ENCODE data around the gene CEP135.

CEP135 gene

GRCh38 chr4:55939421-55939820, 9.3 kb upstream of the CEP135 start:
- H3K4me1 ChIP-seq (ENCODE audit: control insufficient read depth, insufficient read depth, low read length, poor library complexity, severe bottlenecking), result no peaks in the 10 kb centered on the region
- H3K4me3 ChIP-seq (ENCODE audit: extremely low read depth, insufficient read depth, low read length, poor library complexity, severe bottlenecking), result no peak overlapping the region
- no peaks in the 10 kb centered on the region for H3K36me3 ChIP-seq (ENCODE audit: control insufficient read depth, insufficient read depth, low read length)
- H3K27ac ChIP-seq (ENCODE audit: low read depth, low read length, severe bottlenecking), result no peak overlapping the region
- 93 to 100% methylated on average over 1 of the region's 2 CpGs for WGBS, 2 experiments (ENCODE audit: insufficient coverage in 2 of 2)
- peaks cover 11% of the 10 kb centered on the region for H3K9me3 ChIP-seq (ENCODE audit: control insufficient read depth, low read length)

DNA sequence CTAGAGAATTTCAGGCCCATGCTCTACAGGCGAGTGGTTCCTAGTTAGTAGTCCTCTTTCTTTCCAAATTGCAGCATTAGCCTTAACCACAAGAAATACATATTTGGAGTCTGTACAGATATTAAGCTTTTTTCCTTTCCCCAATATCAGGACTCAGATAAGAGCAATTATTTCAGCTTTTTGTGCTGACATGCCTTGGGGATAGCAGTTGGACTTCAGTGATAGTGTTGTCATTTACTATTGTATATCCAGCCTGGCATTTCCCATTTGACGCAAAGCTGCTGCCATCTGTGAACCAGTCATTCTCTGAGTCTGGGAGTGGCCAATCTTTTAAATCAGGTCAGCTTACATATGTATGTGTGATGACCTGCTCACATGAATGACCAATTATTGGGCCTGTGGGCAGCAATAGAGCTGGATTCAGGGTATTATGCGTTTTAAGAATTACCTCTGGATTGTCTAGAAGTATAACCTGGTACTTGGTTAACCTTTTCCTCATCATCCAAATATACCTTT, 6.8 kb upstream of the CEP135 start:
- Histone ChIP-seq H3K4me3 (ENCODE audit: extremely low read depth, insufficient read depth, low read length, poor library complexity, severe bottlenecking) (no peak overlapping the region), H3K4me1 (ENCODE audit: control insufficient read depth, insufficient read depth, low read length, poor library complexity, severe bottlenecking) (peaks cover under 1% of the 10 kb centered on the region), H3K36me3 (ENCODE audit: control insufficient read depth, insufficient read depth, low read length) (no peaks in the 10 kb centered on the region), H3K27ac (ENCODE audit: low read depth, low read length, severe bottlenecking) (no peak overlapping the region), H3K9me3 (ENCODE audit: control insufficient read depth, low read length) (peaks cover 8% of the 10 kb centered on the region)
- WGBS, 2 experiments (ENCODE audit: insufficient coverage in 2 of 2), result 95 to 100% methylated on average over 1 to 3 of the region's 3 CpGs

- Histone ChIP-seq H3K27ac (ENCODE audit: low read depth, low read length, severe bottlenecking) (peak overlapping the region; percentile 99), H3K9me3 (ENCODE audit: control insufficient read depth, low read length) (no peaks in the 10 kb centered on the region), H3K4me1 (ENCODE audit: control insufficient read depth, insufficient read depth, low read length, poor library complexity, severe bottlenecking) (peaks cover 17% of the 10 kb centered on the region), H3K4me3 (ENCODE audit: extremely low read depth, insufficient read depth, low read length, poor library complexity, severe bottlenecking) (peak overlapping the region; percentile 73), H3K36me3 (ENCODE audit: control insufficient read depth, insufficient read depth, low read length) (peaks cover 4% of the 10 kb centered on the region)
- WGBS, 2 experiments (ENCODE audit: insufficient coverage in 2 of 2), result 85 to 89% methylated on average over 4 to 5 of the region's 6 CpGs
Observed at GRCh38 chr4:55947254-55947882, 1.4 kb upstream of the CEP135 start.

DNA sequence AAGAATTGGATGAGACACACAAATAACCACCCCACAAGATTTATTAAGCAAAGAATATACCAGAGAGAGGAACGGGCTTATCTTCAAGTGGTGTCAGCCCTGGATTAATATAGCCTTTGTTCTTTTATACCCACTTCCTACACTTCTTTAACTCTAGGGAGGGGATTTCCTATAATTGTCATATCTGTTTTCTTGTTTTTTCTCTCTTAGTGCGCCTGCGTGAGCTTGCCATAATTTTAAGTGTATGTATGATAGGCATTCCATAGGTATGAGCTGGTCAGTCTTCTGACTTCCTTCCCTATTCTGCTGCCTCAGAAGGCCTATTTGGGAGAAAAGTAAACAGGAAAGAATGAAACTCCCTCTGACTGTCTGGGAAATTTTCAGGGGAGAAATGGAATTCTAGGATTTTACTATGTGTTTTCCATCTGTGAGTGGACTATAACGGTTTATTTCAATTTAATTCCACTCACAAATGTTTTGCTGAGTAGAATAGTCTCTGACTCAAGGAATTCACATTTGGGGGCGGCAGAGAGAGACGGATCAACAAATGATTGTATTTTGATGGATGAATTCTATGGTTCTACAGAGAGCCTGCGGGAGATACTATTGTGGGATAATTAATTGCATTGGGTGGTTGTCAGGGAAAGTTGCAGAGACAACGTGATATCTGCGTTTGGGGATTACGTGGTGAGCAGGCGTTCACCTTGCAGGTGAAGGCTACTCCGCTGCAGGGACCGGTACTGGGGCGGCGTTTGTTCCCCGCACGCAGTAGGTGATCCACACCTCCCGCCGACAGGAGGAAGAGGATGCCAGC, 626 bp upstream of the CEP135 start:
- no peaks in the 10 kb centered on the region for H3K9me3 ChIP-seq (ENCODE audit: control insufficient read depth, low read length)
- H3K4me3 ChIP-seq (ENCODE audit: extremely low read depth, insufficient read depth, low read length, poor library complexity, severe bottlenecking), result peak overlapping the region; percentile 73
- H3K36me3 ChIP-seq (ENCODE audit: control insufficient read depth, insufficient read depth, low read length), result peaks cover 12% of the 10 kb centered on the region
- peaks cover 17% of the 10 kb centered on the region for H3K4me1 ChIP-seq (ENCODE audit: control insufficient read depth, insufficient read depth, low read length, poor library complexity, severe bottlenecking)
- WGBS, 2 experiments (ENCODE audit: insufficient coverage in 2 of 2), result 0 to 3% methylated on average over 11 to 15 of the region's 19 CpGs
- peak overlapping the region; percentile 99 for H3K27ac ChIP-seq (ENCODE audit: low read depth, low read length, severe bottlenecking)

DNA sequence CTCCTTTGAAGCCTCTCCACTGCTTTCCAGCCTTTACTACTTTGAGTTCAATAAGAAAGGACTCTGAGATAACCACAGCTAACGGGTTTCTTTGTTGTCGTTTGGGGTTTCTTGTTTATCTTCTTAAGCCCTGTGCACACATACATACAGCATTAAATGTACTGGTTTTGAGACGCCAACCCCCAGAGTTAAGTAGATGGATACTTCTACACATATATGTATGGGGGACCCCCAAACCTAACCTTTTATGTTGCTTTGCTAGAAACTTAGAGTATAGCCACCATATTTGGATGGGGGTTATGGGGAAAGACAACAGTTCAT, 697 bp downstream of the CEP135 start:
- Histone ChIP-seq H3K4me1 (ENCODE audit: control insufficient read depth, insufficient read depth, low read length, poor library complexity, severe bottlenecking) (peaks cover 17% of the 10 kb centered on the region), H3K36me3 (ENCODE audit: control insufficient read depth, insufficient read depth, low read length) (peaks cover 19% of the 10 kb centered on the region), H3K27ac (ENCODE audit: low read depth, low read length, severe bottlenecking) (peak overlapping the region; percentile 99), H3K9me3 (ENCODE audit: control insufficient read depth, low read length) (no peaks in the 10 kb centered on the region), H3K4me3 (ENCODE audit: extremely low read depth, insufficient read depth, low read length, poor library complexity, severe bottlenecking) (peak overlapping the region; percentile 73)
- WGBS, 2 experiments (ENCODE audit: insufficient coverage in 2 of 2), result no CpG with 5 or more reads among the region's 3 CpGs

DNA sequence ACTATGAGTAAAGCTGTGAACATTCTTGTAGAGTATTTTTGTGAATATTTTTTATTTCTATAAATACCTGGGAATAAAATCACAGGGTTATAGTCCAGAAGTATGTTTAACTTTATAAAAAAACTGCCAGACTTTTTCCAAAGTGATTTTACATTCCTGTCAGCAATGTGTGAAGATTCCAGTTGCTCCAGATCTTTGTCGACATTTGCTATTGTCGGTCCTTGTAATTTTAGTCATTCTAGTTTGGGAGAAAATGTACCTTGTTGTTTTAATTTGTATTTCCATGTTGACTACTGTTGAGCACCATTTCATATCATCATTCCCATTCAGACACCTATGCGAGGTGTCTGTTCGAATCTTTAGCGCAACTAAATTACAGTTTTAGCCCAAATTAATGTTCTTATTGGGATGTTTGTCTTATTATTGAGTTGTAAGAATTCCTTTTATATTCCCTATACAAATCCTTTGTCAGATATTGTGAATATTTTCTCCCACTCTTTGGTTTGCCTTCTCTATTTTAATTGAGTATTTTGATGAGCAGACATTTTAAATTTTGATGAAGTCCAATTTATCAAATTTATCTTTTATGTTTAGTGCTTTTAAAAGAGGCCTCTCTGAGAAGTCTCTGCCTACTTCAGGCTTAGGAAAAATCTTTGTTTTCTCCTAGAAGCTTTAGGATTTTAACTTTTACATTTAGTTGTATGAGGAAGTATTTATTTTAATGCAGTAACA, 2.6 kb downstream of the CEP135 start:
- Histone ChIP-seq H3K4me3 (ENCODE audit: extremely low read depth, insufficient read depth, low read length, poor library complexity, severe bottlenecking) (no peak overlapping the region), H3K36me3 (ENCODE audit: control insufficient read depth, insufficient read depth, low read length) (peaks cover 34% of the 10 kb centered on the region), H3K4me1 (ENCODE audit: control insufficient read depth, insufficient read depth, low read length, poor library complexity, severe bottlenecking) (peaks cover 17% of the 10 kb centered on the region), H3K27ac (ENCODE audit: low read depth, low read length, severe bottlenecking) (no peak overlapping the region), H3K9me3 (ENCODE audit: control insufficient read depth, low read length) (no peaks in the 10 kb centered on the region)
- WGBS, 2 experiments (ENCODE audit: insufficient coverage in 2 of 2), result no CpG with 5 or more reads among the region's 5 CpGs

DNA sequence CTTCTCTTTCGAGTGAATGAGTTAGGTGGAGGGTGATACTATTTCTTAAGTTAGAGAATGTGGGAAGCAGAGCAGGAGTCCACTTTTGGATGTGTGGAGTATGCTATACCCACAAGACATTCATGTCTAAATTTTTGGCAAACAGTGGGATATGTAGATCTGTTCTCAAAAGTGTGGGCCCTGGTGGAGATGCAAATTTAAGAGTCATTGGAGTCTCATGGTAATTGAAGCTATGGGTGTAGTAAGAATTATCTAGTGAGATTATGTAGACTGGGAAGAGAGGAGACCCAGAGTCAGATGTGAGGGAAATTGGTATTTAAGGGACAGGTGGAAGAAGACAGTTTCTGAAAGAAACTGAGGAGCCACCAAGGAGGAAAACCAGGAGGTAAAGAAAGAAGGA, 7.0 kb downstream of the CEP135 start:
- H3K36me3 ChIP-seq (ENCODE audit: control insufficient read depth, insufficient read depth, low read length), result peaks cover 71% of the 10 kb centered on the region
- no peaks in the 10 kb centered on the region for H3K4me1 ChIP-seq (ENCODE audit: control insufficient read depth, insufficient read depth, low read length, poor library complexity, severe bottlenecking)
- no CpG with 5 or more reads among the region's 1 CpG for WGBS, 2 experiments (ENCODE audit: insufficient coverage in 2 of 2)
- H3K4me3 ChIP-seq (ENCODE audit: extremely low read depth, insufficient read depth, low read length, poor library complexity, severe bottlenecking), result no peak overlapping the region
- H3K9me3 ChIP-seq (ENCODE audit: control insufficient read depth, low read length), result no peaks in the 10 kb centered on the region
- H3K27ac ChIP-seq (ENCODE audit: low read depth, low read length, severe bottlenecking), result no peak overlapping the region

DNA sequence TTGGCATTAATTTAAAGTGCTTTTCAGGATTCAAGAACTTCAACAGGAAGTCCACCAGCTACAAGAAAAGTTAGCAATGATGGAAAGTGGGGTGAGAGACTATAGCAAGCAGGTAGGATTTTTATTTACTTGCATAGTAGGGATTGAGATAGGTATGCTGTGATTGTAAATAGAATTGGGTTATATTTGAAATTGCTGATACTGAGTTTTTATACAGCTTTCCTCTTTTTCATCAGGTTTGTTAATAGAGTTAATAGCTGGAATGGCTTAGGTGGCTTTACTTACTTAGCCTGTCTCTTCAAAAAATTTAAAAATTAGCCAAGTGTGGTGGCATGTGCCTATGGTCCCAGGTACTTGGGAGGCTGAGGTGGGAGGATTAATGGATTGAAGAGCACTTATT, 10.9 kb downstream of the CEP135 start:
- H3K4me1 ChIP-seq (ENCODE audit: control insufficient read depth, insufficient read depth, low read length, poor library complexity, severe bottlenecking), result no peaks in the 10 kb centered on the region
- peaks cover 55% of the 10 kb centered on the region for H3K36me3 ChIP-seq (ENCODE audit: control insufficient read depth, insufficient read depth, low read length)
- H3K9me3 ChIP-seq (ENCODE audit: control insufficient read depth, low read length), result no peaks in the 10 kb centered on the region
- H3K27ac ChIP-seq (ENCODE audit: low read depth, low read length, severe bottlenecking), result no peak overlapping the region
- no peak overlapping the region for H3K4me3 ChIP-seq (ENCODE audit: extremely low read depth, insufficient read depth, low read length, poor library complexity, severe bottlenecking)

- no peaks in the 10 kb centered on the region for H3K4me1 ChIP-seq (ENCODE audit: control insufficient read depth, insufficient read depth, low read length, poor library complexity, severe bottlenecking)
- 100% methylated on average over 3 of the region's 3 CpGs; no CpG with 5 or more reads in 1 of the 2 experiments for WGBS, 2 experiments (ENCODE audit: insufficient coverage in 2 of 2)
- H3K9me3 ChIP-seq (ENCODE audit: control insufficient read depth, low read length), result no peaks in the 10 kb centered on the region
- no peak overlapping the region for H3K27ac ChIP-seq (ENCODE audit: low read depth, low read length, severe bottlenecking)
- peaks cover 37% of the 10 kb centered on the region for H3K36me3 ChIP-seq (ENCODE audit: control insufficient read depth, insufficient read depth, low read length)
- H3K4me3 ChIP-seq (ENCODE audit: extremely low read depth, insufficient read depth, low read length, poor library complexity, severe bottlenecking), result no peak overlapping the region
Observed at GRCh38 chr4:55964046-55964445, 15.3 kb downstream of the CEP135 start.

DNA sequence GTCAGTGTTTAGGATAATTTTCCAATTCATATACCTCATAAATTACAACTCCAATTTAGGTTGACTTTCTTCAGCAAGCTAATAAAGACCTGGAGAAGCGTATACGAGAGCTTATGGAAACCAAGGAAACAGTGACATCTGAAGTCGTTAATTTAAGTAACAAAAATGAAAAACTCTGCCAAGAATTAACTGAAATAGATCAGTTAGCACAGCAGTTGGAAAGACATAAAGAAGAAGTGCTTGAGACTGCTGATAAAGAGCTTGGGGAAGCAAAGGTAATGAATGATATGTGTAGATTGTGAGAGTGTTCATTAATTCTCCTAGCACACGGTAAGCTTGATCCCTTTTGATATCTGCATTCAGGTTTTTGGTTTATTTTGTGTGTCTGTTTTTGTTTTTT, 16.8 kb downstream of the CEP135 start:
- 100% methylated on average over 3 to 4 of the region's 4 CpGs for WGBS, 2 experiments (ENCODE audit: insufficient coverage in 2 of 2)
- H3K4me3 ChIP-seq (ENCODE audit: extremely low read depth, insufficient read depth, low read length, poor library complexity, severe bottlenecking), result no peak overlapping the region
- H3K9me3 ChIP-seq (ENCODE audit: control insufficient read depth, low read length), result no peaks in the 10 kb centered on the region
- H3K4me1 ChIP-seq (ENCODE audit: control insufficient read depth, insufficient read depth, low read length, poor library complexity, severe bottlenecking), result no peaks in the 10 kb centered on the region
- peaks cover 33% of the 10 kb centered on the region for H3K36me3 ChIP-seq (ENCODE audit: control insufficient read depth, insufficient read depth, low read length)
- no peak overlapping the region for H3K27ac ChIP-seq (ENCODE audit: low read depth, low read length, severe bottlenecking)
